GM18519 (cell line): ENCODE data around the gene KCTD21.

ENCODE experiments used
- ATAC-seq: cut with Tn5 transposase; IDR thresholded peaks from one replicate; pipeline ENCODE4 v1.9.1; 2021; ENCODE audit warnings: mild to moderate bottlenecking, moderate library complexity; ENCODE audit not compliant: unreplicated experiment, low FRiP score

KCTD21 gene

GRCh38 chr11:78219493-78220217 is 31.2 kb upstream of the KCTD21 start:
- ATAC-seq, result no peak

GRCh38 chr11:78218707-78219492 is 30.5 kb upstream of the KCTD21 start:
- no peak for ATAC-seq

GRCh38 chr11:78217650-78218541 is 29.5 kb upstream of the KCTD21 start:
- no peak for ATAC-seq

- ATAC-seq, result no peak
Measured at GRCh38 chr11:78216571-78217287, 28.3 kb upstream of the KCTD21 start.

- ATAC-seq, result no peak
Measured at GRCh38 chr11:78216021-78216420, 27.6 kb upstream of the KCTD21 start.

GRCh38 chr11:78214331-78215194 is 26.1 kb upstream of the KCTD21 start:
- no peak for ATAC-seq

- no peak for ATAC-seq
Measured at GRCh38 chr11:78213526-78214330, 25.3 kb upstream of the KCTD21 start.

GRCh38 chr11:78212586-78213371 is 24.4 kb upstream of the KCTD21 start:
- ATAC-seq, result no peak

- ATAC-seq, result no peak
Measured at GRCh38 chr11:78211565-78211964, 23.1 kb upstream of the KCTD21 start.

- ATAC-seq, result no peak
Measured at GRCh38 chr11:78210000-78210608, 21.7 kb upstream of the KCTD21 start.

GRCh38 chr11:78209478-78209877 is 21.1 kb upstream of the KCTD21 start:
- ATAC-seq, result no peak

GRCh38 chr11:78208257-78209165 is 20.1 kb upstream of the KCTD21 start:
- ATAC-seq, result no peak

- ATAC-seq, result no peak
Measured at GRCh38 chr11:78207532-78208256, 19.3 kb upstream of the KCTD21 start.

GRCh38 chr11:78205691-78206090 is 17.3 kb upstream of the KCTD21 start:
- no peak for ATAC-seq

GRCh38 chr11:78205256-78205655 is 16.8 kb upstream of the KCTD21 start:
- ATAC-seq, result no peak

- no peak for ATAC-seq
Measured at GRCh38 chr11:78203184-78203583, 14.8 kb upstream of the KCTD21 start.
